ENCODE measurements around the gene PLCB1.

PLCB1 gene

DNA sequence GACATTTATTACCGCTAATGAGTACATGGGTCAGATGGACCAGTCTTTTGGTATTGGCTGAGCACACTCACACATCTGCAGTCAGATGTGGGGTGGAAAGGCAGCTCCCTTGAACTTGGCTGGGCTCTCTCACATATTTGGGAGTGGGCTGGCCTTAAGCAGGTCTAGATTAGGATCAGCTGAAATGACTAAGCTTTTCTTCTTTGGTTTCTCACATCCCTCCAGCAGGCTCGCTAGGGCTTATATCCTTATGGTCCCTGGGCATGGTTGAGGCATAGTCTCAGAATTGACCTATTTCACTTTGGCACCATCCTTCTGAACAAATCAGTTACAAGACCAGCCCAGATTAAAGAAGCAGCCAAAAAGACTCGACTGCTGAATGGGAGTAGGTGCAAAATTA, 14.4 kb upstream of the PLCB1 start:
- TF ChIP-seq, protein P1, sequence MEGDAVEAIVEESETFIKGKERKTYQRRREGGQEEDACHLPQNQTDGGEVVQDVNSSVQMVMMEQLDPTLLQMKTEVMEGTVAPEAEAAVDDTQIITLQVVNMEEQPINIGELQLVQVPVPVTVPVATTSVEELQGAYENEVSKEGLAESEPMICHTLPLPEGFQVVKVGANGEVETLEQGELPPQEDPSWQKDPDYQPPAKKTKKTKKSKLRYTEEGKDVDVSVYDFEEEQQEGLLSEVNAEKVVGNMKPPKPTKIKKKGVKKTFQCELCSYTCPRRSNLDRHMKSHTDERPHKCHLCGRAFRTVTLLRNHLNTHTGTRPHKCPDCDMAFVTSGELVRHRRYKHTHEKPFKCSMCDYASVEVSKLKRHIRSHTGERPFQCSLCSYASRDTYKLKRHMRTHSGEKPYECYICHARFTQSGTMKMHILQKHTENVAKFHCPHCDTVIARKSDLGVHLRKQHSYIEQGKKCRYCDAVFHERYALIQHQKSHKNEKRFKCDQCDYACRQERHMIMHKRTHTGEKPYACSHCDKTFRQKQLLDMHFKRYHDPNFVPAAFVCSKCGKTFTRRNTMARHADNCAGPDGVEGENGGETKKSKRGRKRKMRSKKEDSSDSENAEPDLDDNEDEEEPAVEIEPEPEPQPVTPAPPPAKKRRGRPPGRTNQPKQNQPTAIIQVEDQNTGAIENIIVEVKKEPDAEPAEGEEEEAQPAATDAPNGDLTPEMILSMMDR (IDR thresholded peaks at IDR 0.05), result no peak
- H3K27ac ChIP-seq, result no peak overlapping the region
- H3K4me3 ChIP-seq, result no peak overlapping the region
- intact Hi-C loops (cut with DNase I; ENCODE audit: low total_unique reads), result no loop called here
- no peaks in the 10 kb centered on the region for H3K9me3 ChIP-seq
- no peaks in the 10 kb centered on the region for H3K36me3 ChIP-seq
- H3K4me1 ChIP-seq, result no peaks in the 10 kb centered on the region
- no peaks in the 10 kb centered on the region for H3K27me3 ChIP-seq
- DNase-seq, result no peak

DNA sequence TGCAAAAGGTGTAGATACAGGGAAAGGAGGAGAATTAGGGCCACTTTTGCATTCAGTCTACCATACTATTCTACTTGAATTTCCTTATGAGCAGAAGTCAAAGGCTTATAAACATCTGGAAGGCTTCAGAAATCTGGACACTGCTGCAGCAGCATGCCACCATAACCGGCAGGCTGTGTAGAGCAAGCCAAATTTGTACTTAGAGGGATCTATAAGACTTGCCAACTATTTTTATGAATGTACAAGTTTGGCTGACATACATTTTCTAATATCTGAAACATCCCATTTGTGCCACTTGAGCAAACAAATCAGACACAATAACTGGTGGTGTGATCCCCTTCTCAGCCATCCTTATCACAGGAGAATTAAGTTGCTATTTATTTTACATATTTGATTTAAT, 14.0 kb upstream of the PLCB1 start:
- intact Hi-C loops (cut with DNase I; ENCODE audit: low total_unique reads), result no loop called here
- Histone ChIP-seq H3K9me3 (no peaks in the 10 kb centered on the region), H3K36me3 (no peaks in the 10 kb centered on the region), H3K27me3 (no peaks in the 10 kb centered on the region), H3K4me3 (no peak overlapping the region), H3K27ac (no peak overlapping the region), H3K4me1 (no peaks in the 10 kb centered on the region)
- TF ChIP-seq, protein P1 (IDR thresholded peaks at IDR 0.05), result no peak
- no peak for DNase-seq

DNA sequence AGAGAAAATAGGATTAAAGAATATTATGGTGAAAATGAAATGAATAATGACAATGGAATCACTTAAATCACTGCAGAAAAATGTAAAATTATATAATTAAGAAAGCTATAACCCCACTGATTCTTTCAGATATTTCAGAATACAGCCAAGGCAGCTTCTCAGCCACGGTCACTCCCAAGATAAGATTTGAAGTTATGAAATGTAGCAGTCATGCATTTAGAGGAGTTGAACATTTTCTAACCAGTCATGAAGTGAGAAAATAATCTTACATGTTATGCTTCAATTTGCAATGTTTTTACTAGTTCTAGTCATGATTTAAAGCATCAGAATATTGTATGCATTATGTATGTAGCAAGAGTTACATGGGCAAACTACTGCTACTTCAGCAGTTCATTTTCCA, 13.3 kb upstream of the PLCB1 start:
- no peaks in the 10 kb centered on the region for H3K9me3 ChIP-seq
- intact Hi-C loops (cut with DNase I; ENCODE audit: low total_unique reads), result no loop called here
- H3K4me3 ChIP-seq, result no peak overlapping the region
- no peaks in the 10 kb centered on the region for H3K36me3 ChIP-seq
- H3K27me3 ChIP-seq, result no peaks in the 10 kb centered on the region
- no peaks in the 10 kb centered on the region for H3K4me1 ChIP-seq
- no peak overlapping the region for H3K27ac ChIP-seq
- TF ChIP-seq, protein P1 (IDR thresholded peaks at IDR 0.05), result no peak
- no peak for DNase-seq

DNA sequence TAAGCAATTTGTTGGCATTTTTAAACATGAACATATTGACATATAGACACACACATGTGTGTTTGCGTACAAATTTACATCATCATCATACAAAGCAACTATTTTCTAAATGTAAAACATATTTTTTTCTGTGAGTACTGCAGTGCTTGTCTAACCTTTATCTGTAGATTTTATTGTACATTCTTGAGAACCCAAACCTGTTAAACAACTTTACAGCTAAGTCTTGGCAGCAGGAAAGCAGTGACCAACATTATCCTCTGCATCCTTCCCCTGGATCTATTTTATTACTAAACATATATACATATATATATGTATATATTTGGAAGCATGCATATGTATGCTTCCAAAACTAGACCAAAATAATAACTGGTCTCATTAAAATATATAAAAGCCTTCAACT, 10.4 kb upstream of the PLCB1 start:
- Histone ChIP-seq H3K27ac (no peak overlapping the region), H3K4me3 (no peak overlapping the region), H3K9me3 (no peaks in the 10 kb centered on the region), H3K4me1 (no peaks in the 10 kb centered on the region), H3K36me3 (no peaks in the 10 kb centered on the region), H3K27me3 (no peaks in the 10 kb centered on the region)
- intact Hi-C loops (cut with DNase I; ENCODE audit: low total_unique reads), result no loop called here
- no peak for DNase-seq
- TF ChIP-seq, protein P1 (IDR thresholded peaks at IDR 0.05), result no peak

DNA sequence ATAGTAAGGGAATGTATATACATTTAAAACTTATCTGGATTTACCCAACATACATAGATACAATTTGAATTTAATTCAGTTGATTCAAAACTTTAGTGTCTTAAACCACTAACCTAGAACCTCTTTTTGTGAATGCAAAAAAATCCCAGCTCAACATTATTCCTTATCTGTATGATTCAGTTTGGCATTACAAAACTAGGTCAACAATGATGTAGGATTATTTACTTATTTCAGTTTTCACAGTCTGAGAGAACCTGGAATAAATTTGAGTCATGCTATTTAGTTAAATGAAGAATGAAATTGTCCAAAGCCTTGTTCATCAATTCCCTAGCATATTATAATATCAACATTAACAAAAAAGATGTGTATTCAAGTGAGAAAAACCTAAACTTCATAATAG, 7.4 kb upstream of the PLCB1 start:
- intact Hi-C loops (cut with DNase I; ENCODE audit: low total_unique reads), result no loop called here
- H3K27ac ChIP-seq, result no peak overlapping the region
- H3K27me3 ChIP-seq, result no peaks in the 10 kb centered on the region
- no peaks in the 10 kb centered on the region for H3K36me3 ChIP-seq
- no peaks in the 10 kb centered on the region for H3K9me3 ChIP-seq
- no peak overlapping the region for H3K4me3 ChIP-seq
- TF ChIP-seq, protein P1 (IDR thresholded peaks at IDR 0.05), result no peak
- H3K4me1 ChIP-seq, result no peaks in the 10 kb centered on the region
- DNase-seq, result no peak

DNA sequence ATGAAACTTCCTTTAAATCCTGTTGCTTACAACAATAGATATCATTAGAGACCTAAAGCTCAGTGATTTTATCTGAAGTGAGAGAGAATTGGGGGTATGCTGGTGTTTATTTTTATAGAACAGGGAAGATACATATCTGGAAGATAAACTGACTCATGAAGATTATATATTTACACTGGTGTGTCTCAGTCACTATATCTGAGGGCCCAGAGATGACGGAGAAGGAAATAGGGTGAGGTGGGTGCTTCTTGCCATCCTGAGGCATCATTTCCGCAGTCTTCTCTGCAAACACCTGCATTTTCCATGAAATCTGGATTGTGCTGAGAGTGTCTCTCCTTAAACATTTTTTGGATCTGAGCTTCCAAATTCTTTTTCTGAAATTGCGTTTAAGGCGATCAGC, 5.9 kb upstream of the PLCB1 start:
- intact Hi-C loops (cut with DNase I; ENCODE audit: low total_unique reads), result no loop called here
- peaks cover 0 to 1% (median under 1%) of the 10 kb centered on the region in 4 donors for H3K4me1 ChIP-seq
- no peaks in the 10 kb centered on the region for H3K27me3 ChIP-seq
- H3K4me3 ChIP-seq, result no peak overlapping the region
- no peak overlapping the region for H3K27ac ChIP-seq
- no peak for DNase-seq
- TF ChIP-seq, protein P1 (IDR thresholded peaks at IDR 0.05), result no peak
- no peaks in the 10 kb centered on the region for H3K9me3 ChIP-seq
- no peaks in the 10 kb centered on the region for H3K36me3 ChIP-seq
